Measurements from ENCODE around the gene DLX5.

DLX5 gene

DNA sequence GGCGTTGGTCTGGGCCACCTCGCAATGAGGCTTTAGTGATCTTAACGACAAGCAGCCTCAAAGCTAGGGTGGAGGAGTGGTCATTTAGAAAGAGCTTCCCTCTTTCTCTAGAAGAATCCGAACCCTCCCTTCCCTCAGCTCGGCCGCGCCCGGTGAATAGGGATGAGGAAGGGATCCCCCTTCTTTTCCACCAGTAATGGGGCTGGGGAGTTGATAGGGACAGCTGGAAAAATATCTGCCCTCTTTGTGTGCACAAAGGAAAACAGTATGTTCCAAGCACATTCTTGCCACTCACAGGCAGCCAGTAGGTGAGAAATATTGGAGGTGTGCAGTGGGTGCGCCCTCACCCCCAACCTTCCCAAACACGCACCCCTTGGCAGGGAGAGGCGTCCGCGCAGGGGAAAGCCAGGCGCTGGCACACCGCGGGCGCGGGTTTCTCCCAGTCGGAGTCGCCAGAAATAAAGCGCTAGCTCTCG, 6.5 kb downstream of the DLX5 start:
- DNase-seq, result no peak

DNA sequence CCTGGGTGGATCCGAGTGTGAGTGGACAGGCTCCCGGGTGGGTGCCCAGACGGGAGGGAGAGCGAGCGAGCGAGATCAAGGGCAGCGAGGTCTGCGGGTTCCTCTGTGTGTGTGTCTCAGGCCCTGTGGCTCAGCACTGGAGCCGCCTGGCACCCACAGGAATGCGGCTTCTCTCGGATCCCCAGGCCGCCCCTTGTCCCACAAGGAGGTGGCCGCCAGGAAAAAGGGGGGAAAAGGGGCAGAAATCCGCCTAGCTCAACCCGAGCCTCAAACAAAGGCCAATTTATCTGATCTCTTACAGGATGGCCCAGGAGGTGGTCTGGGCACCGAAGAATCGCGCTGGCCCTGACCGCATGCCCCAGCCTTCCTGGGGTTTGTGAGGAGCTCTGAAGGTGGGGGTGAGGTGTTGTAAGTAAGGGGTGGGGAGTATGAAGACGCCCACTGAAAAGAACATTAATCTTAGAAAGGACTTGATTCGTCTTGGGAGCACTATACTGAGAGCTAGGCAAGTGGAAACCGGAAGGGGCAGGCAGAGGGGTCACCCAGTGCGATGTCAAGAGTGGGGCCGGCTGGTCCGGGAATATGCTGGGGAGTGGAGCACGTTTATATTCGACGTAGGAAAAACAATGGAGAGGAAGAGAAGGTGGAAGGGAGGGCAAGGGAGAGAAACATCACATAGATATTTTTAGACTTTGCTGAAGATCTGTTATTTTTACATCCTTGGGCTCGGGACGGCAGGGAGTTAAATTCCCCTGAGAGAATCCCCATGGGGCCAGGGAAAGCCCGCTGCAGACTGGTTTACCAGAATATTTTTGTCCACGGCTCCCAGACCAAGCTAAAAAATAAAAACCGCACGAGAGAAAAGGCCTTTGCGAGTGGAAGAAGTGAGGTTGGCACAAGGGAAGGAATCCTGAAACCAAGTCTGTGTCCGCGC, 7.2 kb downstream of the DLX5 start:
- DNase-seq, result no peak

DNA sequence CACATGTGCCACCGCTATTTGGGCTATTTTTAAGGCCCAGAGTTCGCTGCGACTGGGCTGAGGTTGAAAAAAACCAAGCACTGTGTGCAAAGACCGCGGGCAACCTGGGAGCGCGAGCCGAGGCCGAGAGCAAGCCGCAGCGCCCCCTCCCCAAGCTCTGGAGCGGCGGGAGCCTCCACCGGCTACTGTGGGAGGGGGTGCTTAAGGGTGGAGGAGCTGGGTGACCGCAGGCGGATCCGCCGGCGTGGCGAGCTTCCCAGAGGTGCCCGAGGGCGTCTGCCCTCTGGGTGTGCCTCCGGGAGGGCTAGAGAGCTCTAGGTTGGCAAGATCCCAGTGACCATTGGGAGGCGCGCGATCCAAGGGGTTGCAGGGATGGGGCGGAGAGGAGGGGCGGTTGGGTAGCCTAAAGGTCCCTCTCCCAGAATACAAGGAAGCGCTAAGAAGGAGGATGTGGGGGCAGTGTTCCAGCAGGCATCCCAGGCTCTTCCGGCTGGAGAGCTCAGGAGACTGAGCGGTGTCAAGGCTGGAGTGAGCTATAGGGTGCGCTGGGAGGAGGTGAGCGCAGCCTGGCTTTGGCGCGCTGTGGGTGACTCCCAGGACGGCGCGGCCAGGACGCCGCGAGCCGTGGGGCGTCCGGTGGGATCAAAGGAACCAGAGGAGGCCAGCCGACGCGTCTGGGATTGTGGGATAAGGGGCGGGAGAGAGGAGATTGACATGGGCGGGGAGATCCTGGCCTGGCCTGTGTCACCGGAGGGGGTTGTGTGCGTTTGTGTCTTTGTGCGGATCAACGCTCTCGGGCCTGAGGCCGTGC, 8.0 kb downstream of the DLX5 start:
- DNase-seq, result no peak

DNA sequence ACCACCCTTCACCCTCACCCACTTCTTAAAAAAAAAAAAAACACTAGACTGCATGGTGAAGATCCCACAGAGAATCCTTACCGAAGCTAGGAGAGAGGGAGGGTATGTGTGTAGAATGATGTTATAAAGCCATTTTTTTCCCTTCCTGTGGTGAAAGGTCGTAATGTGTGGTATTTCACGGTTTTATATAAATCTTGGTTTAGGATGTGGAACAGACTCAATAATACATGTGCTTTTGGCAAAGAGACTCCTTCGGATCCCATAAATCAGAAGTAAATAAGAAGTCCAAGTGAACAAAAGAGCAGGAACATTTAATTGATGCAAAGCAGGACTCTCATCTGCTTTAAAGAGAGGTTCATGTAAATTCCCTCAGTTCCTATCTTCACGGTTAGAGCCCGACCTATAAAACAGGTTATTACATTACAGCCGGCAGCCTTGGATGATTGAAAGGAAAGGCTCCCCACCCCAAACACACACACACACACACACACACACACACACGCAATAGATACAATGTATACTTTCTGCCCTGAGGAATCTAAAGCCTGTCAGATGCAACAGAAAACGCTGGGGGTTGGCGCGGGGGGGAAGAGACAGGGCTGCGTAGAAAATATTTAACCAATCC, 8.8 kb downstream of the DLX5 start:
- DNase-seq, result no peak

DNA sequence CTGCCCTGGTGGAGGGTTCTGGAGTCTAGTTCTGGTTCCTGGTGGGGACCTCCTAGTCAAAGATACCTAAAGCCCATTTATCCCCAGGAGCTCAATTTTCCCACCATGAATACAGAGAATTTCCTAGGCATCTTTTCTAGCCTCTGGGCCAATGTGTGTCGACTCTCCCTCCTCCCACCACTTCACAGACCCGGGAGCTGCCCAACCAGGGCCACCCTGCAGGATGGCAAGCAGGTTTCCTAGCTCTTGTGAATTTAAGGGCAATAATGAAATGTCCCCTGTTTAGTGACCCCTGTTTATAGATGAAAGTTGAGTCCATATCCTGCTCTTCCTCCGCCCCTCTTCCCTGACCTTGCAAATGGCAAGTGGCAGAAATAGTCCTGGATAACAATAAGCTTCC, 9.4 kb downstream of the DLX5 start:
- no peak for DNase-seq

DNA sequence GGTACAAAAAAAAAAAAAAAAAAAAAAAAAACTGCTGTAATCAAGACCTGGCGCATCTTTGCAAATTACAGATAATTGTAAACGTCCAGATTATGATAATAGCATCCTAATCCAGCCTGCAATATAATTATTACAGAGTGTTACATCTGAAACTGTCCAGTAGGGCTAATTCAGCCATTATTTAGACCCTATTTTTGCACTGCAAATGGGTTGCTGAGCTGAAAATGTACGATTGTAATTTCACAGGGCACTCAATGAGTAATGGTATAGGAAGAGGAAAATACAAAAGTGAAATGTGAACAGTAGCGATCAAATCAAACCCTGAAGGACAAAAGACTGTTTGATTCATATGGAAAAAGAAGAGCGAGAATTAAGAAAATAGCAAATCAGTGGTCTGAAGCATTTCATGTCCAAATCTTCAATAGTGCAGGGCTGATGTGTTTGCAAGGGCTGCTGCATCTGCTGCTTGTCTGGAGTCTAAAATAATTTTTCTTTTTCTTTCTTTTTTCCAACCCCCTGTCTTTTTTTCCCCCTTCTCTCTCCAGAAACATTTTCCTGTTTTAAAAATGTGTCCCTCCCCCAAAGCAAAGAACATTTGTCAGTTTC, 10.4 kb downstream of the DLX5 start:
- no peak for DNase-seq

DNA sequence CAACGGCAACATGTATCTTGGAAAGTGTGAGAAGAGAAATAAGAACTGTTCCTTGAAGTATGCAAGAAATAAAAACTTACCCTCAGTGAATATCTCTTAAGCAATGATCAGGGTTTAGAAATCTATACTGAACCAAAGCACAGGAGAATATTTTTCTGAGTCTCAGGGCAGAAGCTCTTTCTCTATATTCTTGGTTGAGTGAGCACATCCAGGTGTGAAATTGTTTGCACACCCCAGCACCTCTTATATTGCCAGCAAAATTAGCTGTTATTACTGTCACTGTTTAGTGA, 10.8 kb downstream of the DLX5 start:
- no peak for DNase-seq

DNA sequence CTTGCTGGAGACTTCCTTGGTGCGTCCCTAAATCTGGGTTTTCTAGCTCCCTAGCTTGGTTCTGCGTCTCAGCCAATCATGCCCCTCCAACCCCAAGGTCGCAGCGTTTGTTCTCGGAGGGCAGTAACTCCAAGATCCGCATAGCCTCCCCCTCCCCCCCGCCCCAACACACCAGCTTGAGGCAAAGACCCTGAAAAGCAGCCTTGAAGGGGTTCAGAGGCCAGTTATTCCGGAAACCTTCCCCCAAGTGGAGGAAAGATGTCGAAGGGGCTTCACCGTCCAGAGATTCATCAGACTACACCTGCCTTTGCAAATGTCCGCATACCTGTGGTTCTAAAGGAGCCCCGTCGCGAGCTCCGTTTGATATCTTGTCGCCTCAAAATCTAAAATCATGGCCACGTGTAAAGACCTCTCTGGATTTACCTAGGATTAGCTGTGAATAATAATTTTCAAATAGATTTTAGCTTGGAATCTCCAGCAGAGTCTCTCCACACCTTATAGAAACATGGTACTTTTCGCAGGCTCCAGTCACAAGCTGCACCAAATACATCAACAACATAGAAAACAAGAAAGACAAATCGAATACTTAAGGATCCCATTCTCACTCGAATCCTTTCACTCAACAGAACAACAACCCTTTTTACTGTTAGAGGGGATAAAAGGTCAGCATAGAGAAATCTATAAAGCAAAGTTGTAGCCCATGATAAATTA, 11.3 kb downstream of the DLX5 start:
- DNase-seq, result no peak

DNA sequence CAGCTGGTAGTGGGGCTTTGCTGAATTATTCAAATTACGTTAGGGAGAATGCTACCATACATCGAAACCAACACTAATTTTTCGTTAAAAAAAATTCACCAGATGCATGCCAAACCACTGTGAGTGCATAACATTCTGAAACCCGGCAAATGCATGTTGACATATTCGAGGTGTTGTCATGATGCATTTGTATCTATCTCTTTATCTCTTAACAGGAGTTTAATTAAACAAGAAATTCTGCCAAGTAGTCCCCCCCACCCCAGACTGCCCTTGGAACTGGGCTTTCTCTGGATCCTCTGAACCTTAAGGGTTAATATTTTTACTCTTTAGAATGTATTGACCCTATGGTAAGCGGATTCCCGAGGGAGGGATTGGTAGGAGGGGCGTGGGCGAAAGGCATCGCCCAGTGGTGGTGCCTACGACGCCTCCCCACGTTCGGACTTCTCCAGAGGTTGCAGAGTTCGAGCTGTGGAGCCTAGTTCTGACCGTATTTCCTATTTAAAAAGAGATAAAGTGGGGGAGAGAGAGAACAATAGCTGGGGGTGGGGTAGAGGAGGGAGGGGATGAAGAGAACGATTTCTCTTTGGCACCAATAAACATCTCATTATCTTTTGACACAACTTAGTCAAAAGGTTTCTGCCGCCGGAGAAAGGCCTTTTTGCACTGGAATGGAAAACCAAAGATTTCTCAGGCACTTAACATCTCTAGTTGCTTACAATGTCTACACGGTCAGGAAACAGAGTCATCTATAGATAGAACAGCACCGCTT, 12.1 kb downstream of the DLX5 start:
- DNase-seq, result no peak

DNA sequence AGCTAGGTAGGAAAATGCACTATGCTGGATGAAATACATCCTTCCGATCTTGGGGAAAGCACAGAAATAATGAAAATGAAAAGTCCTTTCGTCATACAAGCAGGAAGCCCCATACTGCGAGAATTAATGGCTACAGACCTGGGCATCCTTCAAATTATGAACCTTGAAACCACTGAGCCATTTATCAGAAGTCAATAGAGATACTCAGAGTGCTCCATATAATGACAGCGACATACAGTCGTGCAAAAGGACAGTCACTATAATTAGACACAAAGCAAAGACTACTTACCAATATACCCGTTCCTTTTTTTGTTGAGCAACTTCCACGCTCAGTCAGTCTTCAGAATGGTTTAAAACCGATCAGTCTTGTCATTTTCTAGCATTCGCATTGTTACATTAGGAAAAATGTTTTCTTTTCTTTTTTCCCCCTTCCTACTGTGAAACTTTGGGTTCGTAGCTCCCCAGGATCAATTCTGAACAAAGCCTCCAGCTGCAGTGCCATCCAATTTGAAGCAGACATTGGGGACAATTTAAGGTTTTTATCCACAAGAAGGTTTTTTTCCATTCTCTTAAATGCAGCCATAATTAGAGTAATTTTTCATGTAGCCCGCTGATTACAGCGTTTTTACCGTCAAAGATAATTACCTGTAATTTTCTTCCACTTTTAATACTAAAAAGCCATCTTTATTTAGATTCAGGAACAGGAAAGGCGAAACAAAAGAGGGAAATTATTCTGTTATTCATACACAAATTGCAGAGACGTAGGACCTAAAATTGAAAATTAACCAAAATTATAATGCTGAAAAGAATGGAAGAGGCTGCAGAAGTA, 12.9 kb downstream of the DLX5 start:
- no peak for DNase-seq

DNA sequence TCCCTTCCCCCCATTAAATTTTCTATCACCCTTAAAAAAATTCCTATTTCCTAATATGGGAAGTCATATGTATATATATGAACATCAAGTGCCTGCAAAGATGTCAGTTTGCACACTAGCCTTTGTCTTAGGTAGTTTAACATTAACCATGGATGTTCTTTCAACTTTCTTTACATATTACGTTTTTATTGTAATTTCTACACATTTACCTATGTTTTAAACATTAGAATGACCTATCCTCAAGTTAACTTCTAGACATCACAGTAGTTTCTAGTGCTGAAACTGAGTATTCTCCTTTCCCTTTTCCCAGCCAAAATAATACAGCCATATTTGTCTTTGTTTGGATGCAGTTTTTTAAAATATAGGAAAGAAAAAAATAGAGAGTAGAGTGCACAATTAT, 13.5 kb downstream of the DLX5 start:
- no peak for DNase-seq

DNA sequence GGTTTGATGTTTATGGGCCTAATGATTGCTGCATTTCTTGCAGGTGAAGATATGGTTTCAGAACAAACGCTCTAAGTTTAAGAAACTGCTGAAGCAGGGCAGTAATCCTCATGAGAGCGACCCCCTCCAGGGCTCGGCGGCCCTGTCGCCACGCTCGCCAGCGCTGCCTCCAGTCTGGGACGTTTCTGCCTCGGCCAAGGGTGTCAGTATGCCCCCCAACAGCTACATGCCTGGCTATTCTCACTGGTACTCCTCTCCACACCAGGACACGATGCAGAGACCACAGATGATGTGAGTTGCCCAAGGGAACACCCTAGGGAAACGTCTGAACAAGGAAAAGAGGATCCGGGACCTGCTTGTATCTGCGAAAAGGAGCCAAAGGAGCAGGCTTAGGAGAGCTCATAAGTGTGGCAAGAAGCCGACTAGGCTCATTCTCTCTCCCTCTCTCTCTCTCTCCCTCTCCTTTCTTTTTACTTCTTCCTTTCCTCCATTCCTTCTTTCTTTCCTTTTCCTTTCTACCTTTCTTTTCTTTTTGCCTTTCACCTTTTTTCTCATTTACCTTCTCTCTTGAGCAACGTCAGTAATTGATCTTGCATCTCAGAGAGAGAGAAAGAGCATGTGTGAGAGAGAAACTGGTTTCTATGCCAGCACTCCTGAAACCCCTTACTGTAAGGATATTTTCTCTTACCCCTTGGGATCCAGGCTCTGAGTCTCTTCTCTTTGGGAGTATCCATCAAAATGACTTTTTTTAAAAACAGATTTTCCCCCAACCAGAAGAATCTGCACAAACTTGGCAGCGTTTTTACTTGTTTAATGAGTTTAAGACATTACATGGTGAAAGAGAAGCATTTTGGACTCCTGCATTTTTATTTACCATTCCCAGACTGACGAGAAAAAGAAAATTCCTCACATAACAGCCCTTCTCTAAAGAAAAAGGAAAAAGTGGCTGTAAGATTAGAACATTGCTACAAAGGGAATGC, 14.6 kb downstream of the DLX5 start:
- no peak for DNase-seq

DNA sequence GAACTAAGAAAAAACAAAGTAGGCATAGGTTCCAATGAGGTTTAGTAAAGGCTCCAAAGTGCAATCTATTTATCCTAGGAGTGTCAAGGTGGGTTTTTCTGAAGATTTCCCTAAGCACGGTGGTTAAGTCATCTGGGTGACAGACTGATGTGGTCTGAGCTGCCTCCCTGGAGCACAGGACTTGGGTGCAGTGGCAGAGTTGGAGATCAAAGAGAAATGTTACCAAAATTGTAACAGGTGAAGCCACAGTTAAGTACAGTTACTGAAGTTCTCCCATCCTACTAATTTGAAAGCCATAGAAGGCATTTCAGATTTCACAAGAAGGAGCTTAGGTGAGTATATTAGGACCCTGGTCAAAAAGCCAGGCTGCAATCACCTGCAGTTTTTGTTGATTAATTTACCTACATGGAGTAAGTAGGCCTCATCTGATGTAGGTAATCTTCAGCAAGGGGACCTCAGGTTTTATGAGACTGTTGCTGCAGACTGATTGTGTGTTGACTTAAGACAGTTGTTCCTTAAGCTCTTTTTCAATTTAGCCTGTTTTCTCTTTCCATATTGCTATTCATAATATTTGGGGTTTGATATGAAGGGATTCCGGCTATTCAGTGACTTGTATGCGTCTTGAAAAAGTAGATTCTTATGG, 16.2 kb downstream of the DLX5 start:
- DNase-seq, result no peak

DNA sequence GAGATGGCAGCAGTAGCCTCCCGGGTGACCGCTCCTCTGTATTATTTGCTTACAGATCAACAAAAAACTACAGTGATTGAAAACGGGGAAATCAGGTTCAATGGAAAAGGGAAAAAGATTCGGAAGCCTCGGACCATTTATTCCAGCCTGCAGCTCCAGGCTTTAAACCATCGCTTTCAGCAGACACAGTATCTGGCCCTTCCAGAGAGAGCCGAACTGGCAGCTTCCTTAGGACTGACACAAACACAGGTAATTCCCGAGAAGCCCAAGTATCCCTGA, 17.1 kb downstream of the DLX5 start:
- no peak for DNase-seq

DNA sequence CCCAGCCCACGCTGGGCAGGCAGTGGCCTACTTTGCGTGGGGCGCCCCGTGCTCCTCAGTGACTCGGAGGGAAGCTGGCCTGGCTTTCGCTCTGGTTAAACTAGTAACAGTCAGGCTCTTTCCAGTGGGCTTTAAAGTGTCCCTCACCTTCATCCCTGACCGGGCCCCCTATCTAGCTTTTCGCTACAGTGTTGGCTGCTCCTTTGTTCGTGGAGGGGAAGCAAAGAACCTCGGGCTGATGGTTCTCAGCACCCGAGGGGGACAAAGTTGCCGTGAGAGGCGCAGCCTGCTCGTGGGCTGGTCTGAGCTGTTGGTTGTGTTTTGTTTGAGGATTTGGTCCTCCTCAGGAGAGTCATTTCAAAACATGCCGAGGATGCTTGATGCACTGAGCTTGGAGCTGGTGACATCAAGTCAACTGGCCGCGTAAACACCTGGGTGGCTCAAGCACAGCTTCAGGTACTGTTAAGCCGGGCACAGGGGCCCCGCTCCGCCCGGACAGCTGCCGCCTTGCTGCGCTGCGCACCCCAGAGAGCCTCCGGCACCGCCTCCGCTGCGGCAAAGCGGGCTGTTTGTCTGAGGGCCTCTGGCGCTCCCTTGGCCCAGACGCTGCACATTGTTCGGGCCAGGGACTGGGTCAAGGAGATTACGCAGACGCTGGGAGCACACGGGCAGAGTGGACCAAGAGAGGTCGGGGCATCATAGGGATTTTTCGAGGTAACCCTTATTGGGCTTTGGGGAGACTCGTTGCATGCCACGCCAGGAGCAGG, 17.6 kb downstream of the DLX5 start:
- DNase-seq, result no peak

DNA sequence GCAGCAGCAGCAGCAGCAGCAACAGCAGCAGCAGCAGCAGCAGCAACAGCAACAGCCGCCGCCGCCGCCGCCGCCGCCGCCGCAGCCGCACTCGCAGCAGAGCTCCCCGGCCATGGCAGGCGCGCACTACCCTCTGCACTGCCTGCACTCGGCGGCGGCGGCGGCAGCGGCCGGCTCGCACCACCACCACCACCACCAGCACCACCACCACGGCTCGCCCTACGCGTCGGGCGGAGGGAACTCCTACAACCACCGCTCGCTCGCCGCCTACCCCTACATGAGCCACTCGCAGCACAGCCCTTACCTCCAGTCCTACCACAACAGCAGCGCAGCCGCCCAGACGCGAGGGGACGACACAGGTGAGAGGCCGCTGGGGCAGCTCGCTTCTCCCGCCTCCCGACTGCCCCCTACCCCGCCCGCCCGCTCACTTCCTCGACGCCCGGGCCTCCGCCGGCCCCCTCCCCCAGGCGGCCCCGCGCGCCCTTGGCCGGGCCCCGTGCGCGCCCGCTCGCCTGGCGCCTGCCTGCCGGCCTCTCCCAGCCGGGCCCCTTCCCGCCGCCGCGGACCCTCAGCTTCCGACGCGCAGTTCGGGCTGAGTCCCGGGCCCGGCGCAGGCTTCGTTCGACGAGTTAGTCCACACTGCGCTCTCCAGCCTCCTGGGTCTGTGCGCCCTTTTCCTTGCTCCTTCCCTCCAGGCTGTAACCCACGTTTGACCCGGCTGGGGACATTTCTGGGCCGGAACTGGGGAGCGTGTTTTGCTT, 18.4 kb downstream of the DLX5 start:
- DNase-seq, result peak in 1 of 2 donors; percentile 40

DNA sequence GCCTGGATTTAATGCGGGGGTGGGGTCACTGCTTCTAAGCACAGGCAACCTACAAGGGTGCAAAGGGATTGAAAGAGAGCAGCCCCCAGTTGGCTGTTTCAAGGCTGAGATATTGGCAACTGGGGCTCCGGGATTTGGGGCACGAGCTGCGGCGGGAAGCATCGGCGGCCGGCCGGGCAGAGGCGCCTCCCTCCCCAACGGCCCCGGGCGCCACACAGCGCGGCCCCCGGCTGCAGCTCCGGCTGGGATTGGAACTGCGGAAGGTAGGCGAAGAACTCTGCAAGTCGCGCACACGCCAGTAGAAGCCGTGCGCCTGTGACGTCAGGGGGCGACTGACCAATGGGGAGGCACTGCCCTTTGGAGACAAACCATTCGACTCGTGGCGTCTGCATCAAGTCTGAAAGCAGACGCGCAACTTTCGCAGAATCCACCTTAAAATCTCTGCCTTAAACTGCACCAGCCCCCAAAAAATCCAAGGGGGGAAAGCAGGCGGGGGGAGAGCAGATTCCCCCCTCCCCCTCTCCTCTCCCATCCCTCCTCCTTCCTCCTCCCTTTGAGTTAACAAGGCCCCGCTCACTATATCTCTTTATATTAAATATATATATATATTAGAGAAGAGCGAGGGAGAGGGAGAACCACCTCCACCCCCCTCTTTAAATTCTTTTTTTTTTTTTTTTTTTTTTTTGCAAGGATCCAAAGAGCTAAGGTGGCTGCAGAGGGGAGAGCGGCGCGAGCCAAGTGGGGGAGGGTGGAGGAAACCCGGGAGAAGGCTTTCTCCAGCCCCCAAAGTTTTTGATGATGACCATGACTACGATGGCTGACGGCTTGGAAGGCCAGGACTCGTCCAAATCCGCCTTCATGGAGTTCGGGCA, 19.2 kb downstream of the DLX5 start, which contains the start of gene DLX6:
Gene DLX6 (plus strand): TSS at position 371 of the 872 bp plus-strand sequence. CDS start 425 bp downstream, at position 796.
- DNase-seq, result no peak

Measured in stimulated activated CD4-positive, alpha-beta T cell treated with anti-CD3 and anti-CD28 coated beads, Interleukin-2, amount 100 ng/mL, for 48 hours (primary cell).